ENCODE data around the gene DZIP3. TPM values are rescaled to one million over a fixed set of nuclear protein-coding genes. Genes with fewer than 3 reads are reported as not detected.
"Not testable (repeated sequence)": the region's sequence is repeated elsewhere in the genome, so short reads cannot be mapped to it uniquely, and the experiment has no call there.

The DZIP3 gene
- polyA plus RNA-seq, 3 donors: 0.92 to 1.2 (median 1.1) TPM

GRCh38 chr3:108610651-108611050, 21.1 kb downstream of the DZIP3 start:
- no peaks in the 10 kb centered on the region for H4K20me1 ChIP-seq (ENCODE audit: insufficient read depth, low read length)
- peaks cover 0 to 2% (median 0%) of the 10 kb centered on the region in 7 donors for H3K9me3 Mint-ChIP-seq
- no peaks in the 10 kb centered on the region for H3K9me3 ChIP-seq (replicated peaks in 1 of 2; ENCODE audit: control insufficient read depth in 1 of 2, insufficient read depth in 1 of 2, low read length in 2 of 2)
- no peak overlapping the region for H2AFZ ChIP-seq (ENCODE audit: insufficient read depth, low read depth, low read length, poor library complexity, severe bottlenecking)
- no peaks in the 10 kb centered on the region for H3K27me3 Mint-ChIP-seq (ENCODE audit: low read depth in 3 of 3)
- no peaks in the 10 kb centered on the region for H3K4me1 Mint-ChIP-seq
- H3K4me3 Mint-ChIP-seq: no peak overlapping the region
- no CpG with 5 or more reads among the region's 1 CpG for WGBS (ENCODE audit: insufficient coverage)
- H3K9ac ChIP-seq (ENCODE audit: insufficient read depth, low read length, poor library complexity, severe bottlenecking): no peak overlapping the region
- H3K27ac ChIP-seq (ENCODE audit: low read depth in 1 of 2, low read length in 2 of 2): no peak overlapping the region
- H3K36me3 Mint-ChIP-seq: no peaks in the 10 kb centered on the region
- no peaks in the 10 kb centered on the region for H3K4me1 ChIP-seq (ENCODE audit: control insufficient read depth in 1 of 2, insufficient read depth in 2 of 2, low read length in 2 of 2)
- H3K79me2 ChIP-seq (ENCODE audit: insufficient read depth, low read length): no peaks in the 10 kb centered on the region
- intact Hi-C loops (cut with micrococcal nuclease): no loop called here
- no peak overlapping the region for H3K27ac Mint-ChIP-seq
- no peaks in the 10 kb centered on the region for H3K36me3 ChIP-seq (replicated peaks in 1 of 2; ENCODE audit: control insufficient read depth in 1 of 2, insufficient read depth in 2 of 2, low read length in 2 of 2)
- H3K4me2 ChIP-seq (replicated peaks; ENCODE audit: extremely low read depth, low read length, poor library complexity, severe bottlenecking): no peak overlapping the region
- H3K27me3 ChIP-seq (ENCODE audit: control insufficient read depth in 2 of 2, insufficient read depth in 2 of 2, low read length in 2 of 2): no peaks in the 10 kb centered on the region
- no peak overlapping the region for H3K4me3 ChIP-seq (replicated peaks in 1 of 3; ENCODE audit: low read depth in 2 of 3, low read length in 3 of 3)
- TF ChIP-seq CTCF (IDR thresholded peaks at IDR 0.05): no peak
- no peak for DNase-seq

- intact Hi-C loops (cut with micrococcal nuclease); H3K36me3 Mint-ChIP-seq; H3K4me1 Mint-ChIP-seq: not testable (repeated sequence)
Measured at GRCh38 chr3:108616090-108616489, 26.6 kb downstream of the DZIP3 start.

More at GRCh38 chr3:108616090-108616489, 26.6 kb downstream of the DZIP3 start:
- H3K9me3 ChIP-seq (replicated peaks in 1 of 2; ENCODE audit: control insufficient read depth in 1 of 2, insufficient read depth in 1 of 2, low read length in 2 of 2); DNase-seq; H3K27ac Mint-ChIP-seq; H3K9me3 Mint-ChIP-seq; H3K27me3 ChIP-seq (ENCODE audit: control insufficient read depth in 2 of 2, insufficient read depth in 2 of 2, low read length in 2 of 2); H3K79me2 ChIP-seq (ENCODE audit: insufficient read depth, low read length); H3K4me3 Mint-ChIP-seq; H3K9ac ChIP-seq (ENCODE audit: insufficient read depth, low read length, poor library complexity, severe bottlenecking); H3K4me3 ChIP-seq (replicated peaks in 1 of 3; ENCODE audit: low read depth in 2 of 3, low read length in 3 of 3); H2AFZ ChIP-seq (ENCODE audit: insufficient read depth, low read depth, low read length, poor library complexity, severe bottlenecking); H3K4me1 ChIP-seq (ENCODE audit: control insufficient read depth in 1 of 2, insufficient read depth in 2 of 2, low read length in 2 of 2); H3K36me3 ChIP-seq (replicated peaks in 1 of 2; ENCODE audit: control insufficient read depth in 1 of 2, insufficient read depth in 2 of 2, low read length in 2 of 2); H3K27ac ChIP-seq (ENCODE audit: low read depth in 1 of 2, low read length in 2 of 2); H3K27me3 Mint-ChIP-seq (ENCODE audit: low read depth in 3 of 3); H3K4me2 ChIP-seq (replicated peaks; ENCODE audit: extremely low read depth, low read length, poor library complexity, severe bottlenecking); H4K20me1 ChIP-seq (ENCODE audit: insufficient read depth, low read length): not testable (repeated sequence)
- no CpG with 5 or more reads among the region's 8 CpGs for WGBS (ENCODE audit: insufficient coverage)

All from CD14-positive monocyte (primary cell).